Keratinocyte (primary cell): ENCODE measurements around the gene EXOSC1. TPM values are rescaled to one million over a fixed set of nuclear protein-coding genes. Genes with fewer than 3 reads are reported as not detected.

ENCODE experiments used
- DNase-seq: peaks from one replicate; pipeline ENCODE4 v3.0.0-alpha.2; 2011; ENCODE audit warnings: low read depth, missing footprints, low spot score
- FAIRE-seq: peaks from 2 replicates; lab custom pipeline; 2011; peaks lifted over from hg19 to GRCh38; lab: Jason Lieb, UNC
- H2AFZ ChIP-seq: 2 replicates; pipeline ENCODE4 v1.6.0; 2012; ENCODE audit warnings: low read length, control low read depth, inconsistent platforms; ENCODE audit not compliant: control insufficient read depth
- H3K27ac ChIP-seq: 2 replicates; pipeline ENCODE4 v1.5.1; 2011; ENCODE audit warnings: low read length; ENCODE audit not compliant: control insufficient read depth, insufficient read depth
- H3K27me3 ChIP-seq: 3 replicates; pipeline ENCODE4 v1.6.0; 2011; ENCODE audit warnings: low read length; ENCODE audit not compliant: control insufficient read depth, insufficient read depth; ENCODE audit errors: extremely low read depth
- H3K36me3 ChIP-seq, 2 experiments: 2 replicates in 1 of 2; 3 replicates in 1 of 2; pipeline ENCODE4 v1.5.1; 2011; ENCODE audit warnings: low read length in 2 of 2, mild to moderate bottlenecking in 1 of 2; ENCODE audit not compliant: control insufficient read depth in 2 of 2, insufficient read depth in 2 of 2; ENCODE audit errors: extremely low read depth in 1 of 2
- H3K4me1 ChIP-seq: 3 replicates; pipeline ENCODE4 v1.5.1; 2011; ENCODE audit warnings: low read length; ENCODE audit not compliant: control insufficient read depth, insufficient read depth; ENCODE audit errors: extremely low read depth
- H3K4me2 ChIP-seq: 3 replicates; pipeline ENCODE4 v1.6.0; 2011; ENCODE audit warnings: low read depth, low read length; ENCODE audit not compliant: control insufficient read depth, insufficient read depth; ENCODE audit errors: extremely low read depth
- H3K4me3 ChIP-seq, 3 experiments: fragments of 200-600 bp in 1 of 3; sonication (generic) in 1 of 3; 2 replicates in 2 of 3; 3 replicates in 1 of 3; pipeline ENCODE4 v1.5.1; 2011 to 2016; ENCODE audit warnings: low read length in 3 of 3, mild to moderate bottlenecking in 3 of 3, control low read depth in 2 of 3, inconsistent platforms in 1 of 3, low read depth in 1 of 3, mixed read lengths in 1 of 3, mixed run types in 1 of 3, moderate library complexity in 1 of 3; ENCODE audit not compliant: control insufficient read depth in 2 of 3, insufficient read depth in 2 of 3; ENCODE audit errors: extremely low read depth in 1 of 3
- H3K79me2 ChIP-seq: 2 replicates; pipeline ENCODE4 v1.6.0; 2012; ENCODE audit warnings: low read length; ENCODE audit not compliant: control insufficient read depth, insufficient read depth
- H3K9ac ChIP-seq: 3 replicates; pipeline ENCODE4 v1.6.0; 2011; ENCODE audit warnings: low read length; ENCODE audit not compliant: control insufficient read depth, insufficient read depth; ENCODE audit errors: extremely low read depth
- H3K9me1 ChIP-seq: 3 replicates; pipeline ENCODE4 v1.6.0; 2011; ENCODE audit warnings: low read length; ENCODE audit not compliant: control insufficient read depth, insufficient read depth; ENCODE audit errors: extremely low read depth
- H3K9me3 ChIP-seq: 2 replicates; pipeline ENCODE4 v1.5.1; 2012; ENCODE audit warnings: low read depth, low read length; ENCODE audit not compliant: control insufficient read depth
- H4K20me1 ChIP-seq: 3 replicates; pipeline ENCODE4 v1.6.0; 2011; ENCODE audit warnings: low read length; ENCODE audit not compliant: control insufficient read depth, insufficient read depth; ENCODE audit errors: extremely low read depth
- EZH2 ChIP-seq: IDR thresholded peaks from one replicate; pipeline ENCODE4 v1.6.1; 2012; ENCODE audit warnings: inconsistent platforms, mild to moderate bottlenecking, low read length, moderate library complexity
- dilution Hi-C: fragments of 300-500 bp; cut with MboI; formaldehyde crosslinking; loops from one replicate; pipeline ENCODE4 v1.7.0; 2020; ENCODE audit warnings: low sequenced_read_pairs; ENCODE audit not compliant: extremely low pct_ligation_motif_present
- polyA plus RNA-seq, 5 experiments: library from polyadenylated mRNA; depleted of rRNA in 3 of 5; stranded (reverse) in 3 of 5; stranded (forward) in 1 of 5; unstranded in 1 of 5; fragments of >200 nt; gene quantifications; 1 replicate in 1 of 5; 2 replicates in 3 of 5; 3 replicates in 1 of 5; pipeline versions ENCODE4 v1.2.1 to v1.2.3, GENCODE V29; 2011 to 2012; ENCODE audit warnings: missing spikeins in 2 of 5, low read depth in 1 of 5, low replicate concordance in 1 of 5
- TF ChIP-seq, protein P1 (sequence below), 3 experiments: IDR thresholded peaks in 1 of 3; conservative IDR thresholded peaks in 1 of 3; optimal IDR thresholded peaks in 1 of 3; 2 replicates in 2 of 3; 3 replicates in 1 of 3; pipeline versions ENCODE3 to v1.5.1; 2011; ENCODE audit warnings: low read length in 3 of 3, mild to moderate bottlenecking in 3 of 3, moderate library complexity in 2 of 3, control low read depth in 1 of 3, inconsistent platforms in 1 of 3; ENCODE audit not compliant: insufficient read depth in 2 of 3; ENCODE audit errors: extremely low read depth in 1 of 3

The EXOSC1 gene
- polyA plus RNA-seq, 1 donor (not counting 4 experiments of a cell fraction or from before 2014, with no cell fraction given): 45.7 TPM

DNA sequence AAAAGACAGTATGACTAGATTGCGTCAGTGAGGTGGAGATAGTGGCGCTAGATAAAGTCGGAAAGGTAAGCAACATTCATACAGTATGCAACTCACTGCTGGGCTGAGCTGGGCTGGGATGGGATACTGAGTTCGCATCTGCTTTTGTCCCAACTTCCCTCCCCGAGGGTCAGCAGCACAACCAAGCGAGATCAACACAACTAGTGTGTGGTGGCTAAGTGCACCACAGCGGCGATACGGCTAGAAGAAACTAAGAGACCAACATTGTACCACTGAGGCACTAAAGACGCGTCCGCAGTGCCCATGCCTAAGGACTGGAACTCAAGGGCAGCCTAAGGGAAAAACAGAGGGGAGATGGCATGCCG is 467 bp downstream of the EXOSC1 start:
- Histone ChIP-seq H3K4me2 (peak overlapping the region; percentile 91), H4K20me1 (no peaks in the 10 kb centered on the region), H3K4me1 (peaks cover 20% of the 10 kb centered on the region), H3K9me1 (no peaks in the 10 kb centered on the region), H3K9ac (peak overlapping the region; percentile 78), H3K27me3 (no peaks in the 10 kb centered on the region), H3K9me3 (no peaks in the 10 kb centered on the region), H2AFZ (peak overlapping the region; percentile 65), H3K4me3 (peak overlapping the region; percentile 74 to 92 (median 87)), H3K79me2 (peaks cover 61% of the 10 kb centered on the region), H3K36me3 (peaks cover 0 to 5% of the 10 kb centered on the region in 2 experiments), H3K27ac (peak overlapping the region; percentile 40)
- DNase-seq (no peak), FAIRE-seq (no peak)
- dilution Hi-C loops: no loop called here
- TF ChIP-seq, protein P1, sequence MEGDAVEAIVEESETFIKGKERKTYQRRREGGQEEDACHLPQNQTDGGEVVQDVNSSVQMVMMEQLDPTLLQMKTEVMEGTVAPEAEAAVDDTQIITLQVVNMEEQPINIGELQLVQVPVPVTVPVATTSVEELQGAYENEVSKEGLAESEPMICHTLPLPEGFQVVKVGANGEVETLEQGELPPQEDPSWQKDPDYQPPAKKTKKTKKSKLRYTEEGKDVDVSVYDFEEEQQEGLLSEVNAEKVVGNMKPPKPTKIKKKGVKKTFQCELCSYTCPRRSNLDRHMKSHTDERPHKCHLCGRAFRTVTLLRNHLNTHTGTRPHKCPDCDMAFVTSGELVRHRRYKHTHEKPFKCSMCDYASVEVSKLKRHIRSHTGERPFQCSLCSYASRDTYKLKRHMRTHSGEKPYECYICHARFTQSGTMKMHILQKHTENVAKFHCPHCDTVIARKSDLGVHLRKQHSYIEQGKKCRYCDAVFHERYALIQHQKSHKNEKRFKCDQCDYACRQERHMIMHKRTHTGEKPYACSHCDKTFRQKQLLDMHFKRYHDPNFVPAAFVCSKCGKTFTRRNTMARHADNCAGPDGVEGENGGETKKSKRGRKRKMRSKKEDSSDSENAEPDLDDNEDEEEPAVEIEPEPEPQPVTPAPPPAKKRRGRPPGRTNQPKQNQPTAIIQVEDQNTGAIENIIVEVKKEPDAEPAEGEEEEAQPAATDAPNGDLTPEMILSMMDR (optimal IDR thresholded peaks at IDR 0.05 in 1 of 3, IDR thresholded peaks at IDR 0.05 in 1 of 3, conservative IDR thresholded peaks at IDR 0.05 in 1 of 3; ENCODE audit: extremely low read depth in 1 of 3, insufficient read depth in 2 of 3, low read length in 3 of 3): no peak
- TF ChIP-seq EZH2: no peak

DNA sequence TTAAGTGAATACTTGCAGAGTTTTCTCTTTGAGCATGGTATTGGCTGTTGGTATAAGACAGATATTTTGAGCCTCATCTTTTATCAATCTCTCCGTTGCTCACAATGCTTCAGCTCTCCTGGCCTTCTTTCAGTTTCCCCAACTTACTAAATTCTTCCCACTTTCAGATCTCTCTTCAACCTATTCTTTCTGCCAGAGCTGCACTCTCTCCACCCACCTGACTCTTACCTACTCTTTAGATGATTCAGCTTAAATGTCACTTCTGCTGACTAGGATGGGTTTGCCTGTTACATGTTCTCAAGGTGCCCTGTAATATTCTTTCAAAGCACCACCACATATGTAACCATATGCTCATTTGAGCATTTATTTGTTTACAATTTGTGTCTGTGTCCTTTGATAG is 1.6 kb downstream of the EXOSC1 start:
- H3K36me3 ChIP-seq: peaks cover 2 to 5% of the 10 kb centered on the region in 2 experiments
- no peak for FAIRE-seq

More for the DNA sequence above, 1.6 kb downstream of the EXOSC1 start:
- Histone ChIP-seq H3K9me3 (no peaks in the 10 kb centered on the region), H2AFZ (no peak overlapping the region), H3K9ac (no peak overlapping the region), H3K4me2 (no peak overlapping the region), H3K4me3 (no peak overlapping the region), H3K9me1 (no peaks in the 10 kb centered on the region), H3K4me1 (peaks cover 20% of the 10 kb centered on the region), H3K27ac (no peak overlapping the region), H3K79me2 (peaks cover 53% of the 10 kb centered on the region), H4K20me1 (no peaks in the 10 kb centered on the region), H3K27me3 (no peaks in the 10 kb centered on the region)
- DNase-seq: no peak
- dilution Hi-C loops: no loop called here
- TF ChIP-seq EZH2: no peak
- TF ChIP-seq, protein P1 (optimal IDR thresholded peaks at IDR 0.05 in 1 of 3, IDR thresholded peaks at IDR 0.05 in 1 of 3, conservative IDR thresholded peaks at IDR 0.05 in 1 of 3; ENCODE audit: extremely low read depth in 1 of 3, insufficient read depth in 2 of 3, low read length in 3 of 3): no peak
